Effector memory CD4-positive, alpha-beta T cell (primary cell): ENCODE data around the gene TYRO3.
"Not testable (repeated sequence)": the region's sequence is repeated elsewhere in the genome, so short reads cannot be mapped to it uniquely, and the experiment has no call there.

Experiments
- DNase-seq, 3 donors: peaks; one replicate each; pipeline ENCODE4 v3.0.0-alpha.2; 2020
- H3K27ac ChIP-seq: 2 replicates; pipeline ENCODE4 v1.7.0; 2013; ENCODE audit warnings: mild to moderate bottlenecking, low read length, moderate library complexity; ENCODE audit not compliant: insufficient read depth, poor library complexity, severe bottlenecking
- H3K27me3 ChIP-seq: replicated peaks from 2 replicates; pipeline ENCODE4 v1.7.0; 2013; ENCODE audit warnings: mild to moderate bottlenecking, low read length; ENCODE audit not compliant: insufficient read depth, control insufficient read depth, poor library complexity, severe bottlenecking
- H3K36me3 ChIP-seq: 2 replicates; pipeline ENCODE4 v1.7.0; 2013; ENCODE audit warnings: mild to moderate bottlenecking, low read length, moderate library complexity; ENCODE audit not compliant: control insufficient read depth, insufficient read depth
- H3K4me1 ChIP-seq: 2 replicates; pipeline ENCODE4 v1.7.0; 2013; ENCODE audit warnings: low read length, mild to moderate bottlenecking; ENCODE audit not compliant: control insufficient read depth, insufficient read depth, poor library complexity, severe bottlenecking
- H3K4me3 ChIP-seq: 2 replicates; pipeline ENCODE4 v1.7.0; 2013; ENCODE audit warnings: low read length, low read depth, mild to moderate bottlenecking; ENCODE audit not compliant: insufficient read depth, poor library complexity, severe bottlenecking
- H3K9me3 ChIP-seq: 2 replicates; pipeline ENCODE4 v1.7.0; 2013; ENCODE audit warnings: mild to moderate bottlenecking, low read length, moderate library complexity; ENCODE audit not compliant: control insufficient read depth

The TYRO3 gene

DNA sequence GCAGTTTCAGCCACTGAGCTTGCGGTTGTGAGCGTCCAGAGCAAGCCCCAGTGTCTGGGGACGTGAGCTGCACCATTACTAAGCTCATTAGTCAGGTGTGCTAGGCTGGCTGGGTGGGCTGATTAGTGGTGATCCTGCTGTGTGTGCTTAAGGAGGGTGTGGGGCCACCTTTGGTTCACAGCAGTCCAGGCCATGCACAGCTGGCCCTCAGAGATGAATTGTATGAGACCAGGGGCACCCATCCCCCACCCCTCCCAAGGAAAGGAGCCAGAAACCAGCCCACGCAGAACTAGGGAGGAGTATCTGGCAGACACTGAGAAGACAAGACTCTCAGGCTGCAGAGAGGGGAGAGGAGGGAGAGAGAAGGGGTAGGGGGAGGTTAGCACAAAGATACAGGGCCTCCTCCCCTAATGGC is 3.8 kb downstream of the TYRO3 start:
- Histone ChIP-seq H3K27ac (no peak overlapping the region), H3K36me3 (no peaks in the 10 kb centered on the region), H3K4me3 (no peak overlapping the region), H3K9me3 (no peaks in the 10 kb centered on the region), H3K27me3 (no peaks in the 10 kb centered on the region), H3K4me1 (peaks cover 12% of the 10 kb centered on the region)
- DNase-seq: no peak

DNA sequence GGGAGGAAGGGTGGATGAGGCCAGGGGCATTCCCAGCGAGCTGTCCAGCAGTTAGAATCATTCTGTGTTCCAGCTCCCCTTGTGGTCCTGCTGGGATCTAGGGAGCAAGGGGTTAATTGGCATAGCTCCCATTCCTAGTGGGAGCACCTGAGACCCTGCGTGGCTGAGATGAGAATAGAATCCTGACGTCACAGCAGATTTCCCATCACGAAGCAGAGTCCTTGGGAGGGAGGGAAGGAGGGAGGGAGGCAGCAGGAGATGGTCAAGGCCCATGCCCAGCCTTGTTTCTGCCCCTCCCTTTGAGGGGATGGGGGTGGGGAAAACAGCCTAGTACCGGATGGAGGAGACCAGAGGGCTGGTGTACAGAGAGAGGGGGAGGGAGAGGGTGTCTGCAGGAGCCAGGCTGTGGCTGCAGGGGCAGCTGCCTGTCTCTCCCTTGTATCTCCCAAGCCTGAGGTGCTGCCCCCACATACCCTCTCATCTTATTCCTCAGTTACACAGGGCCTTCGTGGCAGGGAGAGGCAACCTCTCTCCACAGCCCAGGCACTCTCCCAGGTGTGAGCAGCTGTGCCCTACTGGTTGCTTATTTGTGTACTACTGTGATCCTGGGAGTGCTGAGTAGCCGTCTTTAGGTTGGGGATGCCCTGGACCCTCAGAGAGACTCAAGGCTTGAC is 5.4 kb downstream of the TYRO3 start:
- no peak overlapping the region for H3K4me3 ChIP-seq
- no peaks in the 10 kb centered on the region for H3K9me3 ChIP-seq
- peaks cover 3% of the 10 kb centered on the region for H3K4me1 ChIP-seq
- H3K27ac ChIP-seq: no peak overlapping the region
- DNase-seq: no peak
- H3K36me3 ChIP-seq: no peaks in the 10 kb centered on the region
- no peaks in the 10 kb centered on the region for H3K27me3 ChIP-seq

DNA sequence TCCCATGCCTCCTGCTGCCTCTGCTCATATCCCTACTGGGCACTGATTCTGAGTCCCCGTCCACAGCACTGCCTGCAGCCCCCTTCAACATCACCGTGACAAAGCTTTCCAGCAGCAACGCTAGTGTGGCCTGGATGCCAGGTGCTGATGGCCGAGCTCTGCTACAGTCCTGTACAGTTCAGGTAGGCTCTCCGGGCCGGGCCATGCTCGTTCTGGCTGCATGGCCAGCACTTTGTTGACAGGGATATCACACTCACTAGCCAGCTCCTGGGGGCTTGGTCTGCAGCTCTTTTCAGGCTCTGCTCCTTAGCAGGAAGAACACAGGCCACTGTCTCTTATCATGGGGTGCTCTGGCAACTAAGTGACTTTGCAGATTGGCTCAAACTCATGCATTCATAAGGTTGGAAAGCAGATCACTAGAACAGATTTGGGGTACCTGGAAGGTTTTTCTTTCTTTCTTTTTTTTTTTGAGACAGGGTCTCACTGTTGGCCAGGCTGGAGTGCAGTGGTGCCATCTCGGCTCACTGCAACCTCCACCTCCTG is 6.0 kb downstream of the TYRO3 start:
- H3K4me1 ChIP-seq: no peaks in the 10 kb centered on the region
- no peak overlapping the region for H3K27ac ChIP-seq
- no peak overlapping the region for H3K4me3 ChIP-seq
- no peak for DNase-seq
- H3K9me3 ChIP-seq: no peaks in the 10 kb centered on the region
- H3K27me3 ChIP-seq: no peaks in the 10 kb centered on the region
- no peaks in the 10 kb centered on the region for H3K36me3 ChIP-seq

DNA sequence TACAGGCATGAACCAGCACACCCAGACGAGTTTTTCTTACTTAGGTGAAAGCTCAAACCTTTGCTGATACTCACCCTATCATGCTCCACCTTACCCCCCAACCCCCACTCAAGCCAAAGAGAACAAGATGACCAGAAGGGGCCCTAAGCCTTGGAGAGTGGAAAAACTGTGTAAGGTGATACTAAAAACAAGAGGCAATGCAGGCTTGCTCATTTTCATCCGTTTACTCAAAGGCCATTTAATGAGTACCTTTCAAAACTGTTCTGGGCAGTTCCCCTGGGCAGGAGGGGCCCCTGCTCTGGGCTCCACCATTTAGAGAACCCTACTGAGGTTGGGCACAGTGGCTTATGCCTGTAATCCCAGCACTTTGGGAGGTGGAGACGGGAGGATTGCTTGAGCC is 6.7 kb downstream of the TYRO3 start:
- H3K9me3 ChIP-seq: no peaks in the 10 kb centered on the region
- H3K27me3 ChIP-seq: no peaks in the 10 kb centered on the region
- H3K4me3 ChIP-seq: no peak overlapping the region
- H3K27ac ChIP-seq: no peak overlapping the region
- no peaks in the 10 kb centered on the region for H3K4me1 ChIP-seq
- DNase-seq: no peak
- H3K36me3 ChIP-seq: no peaks in the 10 kb centered on the region

DNA sequence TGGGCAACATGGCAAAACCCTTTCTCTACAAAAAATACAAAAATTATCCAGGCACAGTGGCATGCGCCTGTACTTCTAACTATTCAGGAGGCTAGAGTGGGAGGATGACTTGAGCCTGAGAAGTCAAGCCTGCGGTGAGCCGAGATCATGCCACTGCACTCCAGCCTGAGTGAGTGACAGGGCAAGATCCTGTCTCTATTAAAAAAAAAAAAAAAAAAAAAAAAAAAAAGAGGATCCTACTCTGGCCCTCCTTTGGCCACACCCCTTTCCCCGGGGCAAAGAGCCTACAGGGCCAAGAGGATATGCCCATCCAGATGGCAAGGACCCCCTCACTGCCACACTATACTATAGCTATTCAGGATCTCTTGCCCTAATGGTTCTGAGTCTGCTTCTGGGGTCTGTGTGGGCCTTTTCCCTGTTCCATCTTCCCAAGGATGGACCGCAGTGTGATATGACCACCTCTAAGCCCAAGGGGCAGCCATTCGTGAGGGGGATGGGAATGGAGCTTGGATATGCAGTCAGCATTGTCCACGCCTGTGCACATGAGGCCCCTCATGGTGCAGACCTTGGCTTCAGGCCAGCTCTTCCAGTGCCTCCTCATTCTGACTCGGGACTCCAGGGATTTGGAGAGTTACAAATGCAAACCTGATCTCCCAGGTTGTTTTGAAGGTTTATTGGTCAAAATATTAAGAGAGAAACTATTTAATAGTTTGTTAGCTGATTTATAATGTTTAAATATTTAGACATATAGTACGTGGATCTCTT is 7.3 kb downstream of the TYRO3 start:
- no peak for DNase-seq
- H3K4me1 ChIP-seq: no peaks in the 10 kb centered on the region
- no peaks in the 10 kb centered on the region for H3K27me3 ChIP-seq
- no peaks in the 10 kb centered on the region for H3K9me3 ChIP-seq
- no peak overlapping the region for H3K4me3 ChIP-seq
- no peaks in the 10 kb centered on the region for H3K36me3 ChIP-seq
- no peak overlapping the region for H3K27ac ChIP-seq

DNA sequence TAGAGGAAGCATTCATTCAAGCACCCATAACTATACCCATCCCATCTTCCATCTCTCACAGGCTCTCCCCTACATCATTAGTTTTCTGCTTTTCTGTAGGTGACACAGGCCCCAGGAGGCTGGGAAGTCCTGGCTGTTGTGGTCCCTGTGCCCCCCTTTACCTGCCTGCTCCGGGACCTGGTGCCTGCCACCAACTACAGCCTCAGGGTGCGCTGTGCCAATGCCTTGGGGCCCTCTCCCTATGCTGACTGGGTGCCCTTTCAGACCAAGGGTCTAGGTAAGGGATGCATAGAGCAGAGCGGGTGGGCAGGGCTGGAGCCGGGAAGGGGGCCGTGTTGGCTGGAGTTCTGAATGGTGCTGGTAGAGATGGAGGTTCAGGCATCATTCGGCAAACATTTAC is 8.2 kb downstream of the TYRO3 start:
- DNase-seq: no peak
- no peaks in the 10 kb centered on the region for H3K36me3 ChIP-seq
- no peaks in the 10 kb centered on the region for H3K4me1 ChIP-seq

DNA sequence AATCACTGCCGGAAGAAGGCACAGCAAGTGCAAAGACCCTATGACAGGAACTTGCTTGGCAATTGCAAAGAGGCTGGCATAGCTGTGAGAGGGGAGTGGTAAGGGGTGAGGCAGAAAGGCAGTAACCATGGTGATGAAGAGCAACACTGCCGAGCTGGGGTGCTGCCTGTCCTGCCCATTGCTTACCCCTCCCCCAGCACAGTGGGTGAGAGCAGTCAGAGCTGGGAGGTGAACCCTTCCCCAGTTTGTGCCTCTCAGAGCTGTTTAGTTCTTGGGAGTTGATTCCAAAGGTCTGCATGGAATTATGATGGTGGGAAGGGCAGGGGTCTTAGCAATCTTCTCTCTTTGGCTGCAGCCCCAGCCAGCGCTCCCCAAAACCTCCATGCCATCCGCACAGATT is 8.8 kb downstream of the TYRO3 start:
- no peaks in the 10 kb centered on the region for H3K4me1 ChIP-seq
- no peak overlapping the region for H3K27ac ChIP-seq
- no peaks in the 10 kb centered on the region for H3K9me3 ChIP-seq
- H3K4me3 ChIP-seq: no peak overlapping the region
- H3K36me3 ChIP-seq: no peaks in the 10 kb centered on the region
- H3K27me3 ChIP-seq: no peaks in the 10 kb centered on the region
- DNase-seq: no peak

More for the DNA sequence above, 8.2 kb downstream of the TYRO3 start:
- Histone ChIP-seq H3K4me3 (no peak overlapping the region), H3K27me3 (no peaks in the 10 kb centered on the region), H3K27ac (no peak overlapping the region), H3K9me3 (no peaks in the 10 kb centered on the region)

DNA sequence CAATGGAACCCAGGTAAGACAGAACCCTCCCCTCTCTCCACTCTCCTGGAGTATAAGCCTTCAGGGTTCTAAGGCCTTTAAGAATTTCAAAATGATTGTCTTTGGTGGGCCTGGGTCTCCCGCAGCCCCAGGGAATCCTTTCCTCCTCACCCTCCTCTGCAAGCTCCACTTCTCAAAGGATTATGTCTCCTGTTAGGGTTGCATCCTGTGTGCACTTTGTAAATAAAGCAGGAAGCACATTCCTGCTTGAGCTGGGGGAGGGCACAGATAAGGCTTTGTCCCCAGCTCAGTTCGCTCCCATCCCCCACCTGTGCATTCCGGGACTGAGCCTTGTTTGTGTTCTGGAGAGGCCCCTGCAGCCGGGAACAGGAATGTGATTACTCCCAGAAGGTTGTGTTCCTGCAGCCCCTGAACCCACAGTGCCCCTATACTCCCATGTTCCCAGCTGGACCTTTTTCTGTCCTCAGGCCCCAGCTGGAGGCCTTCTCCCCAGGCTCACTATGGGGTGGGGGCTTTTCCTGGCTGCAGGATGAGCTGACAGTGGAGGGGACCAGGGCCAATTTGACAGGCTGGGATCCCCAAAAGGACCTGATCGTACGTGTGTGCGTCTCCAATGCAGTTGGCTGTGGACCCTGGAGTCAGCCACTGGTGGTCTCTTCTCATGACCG is 9.5 kb downstream of the TYRO3 start:
- Histone ChIP-seq H3K9me3 (no peaks in the 10 kb centered on the region), H3K36me3 (no peaks in the 10 kb centered on the region), H3K4me3 (no peak overlapping the region), H3K27ac (no peak overlapping the region), H3K27me3 (no peaks in the 10 kb centered on the region), H3K4me1 (no peaks in the 10 kb centered on the region)
- DNase-seq: no peak

DNA sequence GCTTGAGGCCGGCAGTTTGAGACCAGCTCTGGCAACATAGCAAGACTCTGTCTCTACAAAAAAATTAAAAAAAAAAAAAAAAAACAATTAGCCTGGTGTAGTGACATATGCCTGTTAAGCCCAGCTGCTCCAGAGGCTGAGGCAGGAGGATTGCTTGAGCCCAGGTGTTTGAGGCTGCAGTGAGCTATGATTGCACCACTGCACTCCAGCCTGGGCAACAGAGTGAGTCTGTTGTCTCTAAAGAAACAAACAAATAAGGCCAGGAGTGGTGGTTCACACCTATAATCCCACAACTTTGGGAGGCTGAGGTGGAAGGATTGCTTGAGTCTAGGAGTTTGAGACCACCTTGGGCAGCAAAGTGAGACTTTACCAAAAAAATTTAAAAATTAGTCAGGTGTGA is 10.2 kb downstream of the TYRO3 start:
- not testable (repeated sequence) for H3K4me1 ChIP-seq, H3K27ac ChIP-seq, H3K36me3 ChIP-seq

DNA sequence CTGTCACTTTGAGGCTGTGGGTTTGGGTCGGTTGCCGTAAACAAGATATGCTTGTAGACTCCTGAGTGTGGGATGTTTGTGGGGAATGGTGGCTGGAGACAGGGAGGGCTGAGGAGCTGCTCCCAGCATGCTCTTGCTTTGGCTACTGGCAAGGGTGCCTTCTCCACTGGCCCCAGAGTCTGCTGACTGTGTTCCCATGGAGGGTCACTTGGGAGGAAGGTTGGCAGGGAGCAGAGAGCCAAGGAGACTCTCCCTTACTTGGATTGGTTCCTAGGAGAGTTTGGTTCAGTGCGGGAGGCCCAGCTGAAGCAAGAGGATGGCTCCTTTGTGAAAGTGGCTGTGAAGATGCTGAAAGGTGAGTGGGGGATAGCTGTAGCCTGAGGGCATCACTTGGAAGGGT is 11.8 kb downstream of the TYRO3 start:
- no peaks in the 10 kb centered on the region for H3K9me3 ChIP-seq
- H3K27ac ChIP-seq: no peak overlapping the region
- no peaks in the 10 kb centered on the region for H3K4me1 ChIP-seq
- no peaks in the 10 kb centered on the region for H3K27me3 ChIP-seq
- no peak overlapping the region for H3K4me3 ChIP-seq
- H3K36me3 ChIP-seq: no peaks in the 10 kb centered on the region
- no peak for DNase-seq

More for the DNA sequence above, 10.2 kb downstream of the TYRO3 start:
- DNase-seq, H3K4me3 ChIP-seq, H3K9me3 ChIP-seq, H3K27me3 ChIP-seq: not testable (repeated sequence)
